ENCODE data around the gene ATF7IP.
"Not testable (repeated sequence)": the region's sequence is repeated elsewhere in the genome, so short reads cannot be mapped to it uniquely, and the experiment has no call there.

Gene ATF7IP

GRCh38 chr12:14401267-14401666, 35.8 kb downstream of the ATF7IP start:
- not testable (repeated sequence) for H3K79me1 ChIP-seq (ENCODE audit: low read depth, low read length); H3K4ac ChIP-seq (ENCODE audit: low read length); H2BK120ac ChIP-seq (ENCODE audit: low read depth, low read length); H2AK5ac ChIP-seq (ENCODE audit: low read depth, low read length); H3K14ac ChIP-seq (ENCODE audit: low read length); H3K27ac ChIP-seq (replicated peaks; ENCODE audit: low read length); DNase-seq (ENCODE audit: low spot score); H4K91ac ChIP-seq (ENCODE audit: low read depth, low read length, poor library complexity); H3K4me3 ChIP-seq (ENCODE audit: low read length in 2 of 2); H3K27me3 ChIP-seq (ENCODE audit: control insufficient read depth in 3 of 3, insufficient read depth in 3 of 3, low read depth in 1 of 3, low read length in 3 of 3); H3K4me2 ChIP-seq (ENCODE audit: insufficient read depth, low read length, poor library complexity, severe bottlenecking); H3K9ac ChIP-seq (ENCODE audit: low read depth, low read length, poor library complexity); H2BK5ac ChIP-seq (ENCODE audit: low read length); H2BK15ac ChIP-seq (ENCODE audit: low read length); H3K18ac ChIP-seq (ENCODE audit: low read length); H4K8ac ChIP-seq (ENCODE audit: low read depth, low read length); H2AFZ ChIP-seq (ENCODE audit: low read length); H2BK12ac ChIP-seq (ENCODE audit: low read length); H3K23ac ChIP-seq (ENCODE audit: low read depth, low read length, poor library complexity)
- WGBS, 2 donors (ENCODE audit: extremely low coverage in 2 of 2, insufficient read length in 2 of 2, insufficient replicate concordance in 1 of 2): no CpG with 5 or more reads among the region's 6 CpGs
- H3K36me3 ChIP-seq (replicated peaks in 1 of 2; ENCODE audit: control insufficient read depth in 2 of 2, insufficient read depth in 2 of 2, low read length in 2 of 2): peaks cover 2 to 13% of the 10 kb centered on the region in 2 donors
- peaks cover 3 to 22% of the 10 kb centered on the region in 2 donors for H3K4me1 ChIP-seq (ENCODE audit: control insufficient read depth in 2 of 2, insufficient read depth in 1 of 2, low read depth in 1 of 2, low read length in 2 of 2)
- H3K9me3 ChIP-seq (replicated peaks in 1 of 2; ENCODE audit: control insufficient read depth in 2 of 2, insufficient read depth in 1 of 2, low read depth in 1 of 2, low read length in 2 of 2): peaks cover 2 to 61% of the 10 kb centered on the region in 2 donors

- WGBS, 2 donors (ENCODE audit: extremely low coverage in 2 of 2, insufficient read length in 2 of 2, insufficient replicate concordance in 1 of 2): no CpG with 5 or more reads among the region's 4 CpGs
These were observed 37.2 kb downstream of the ATF7IP start for GRCh38 chr12:14402697-14403096.

GRCh38 chr12:14403293-14403692, 37.8 kb downstream of the ATF7IP start:
- no peak overlapping the region for H4K91ac ChIP-seq (ENCODE audit: low read depth, low read length, poor library complexity)
- no peak overlapping the region for H3K9ac ChIP-seq (ENCODE audit: low read depth, low read length, poor library complexity)
- H2AK5ac ChIP-seq (ENCODE audit: low read depth, low read length): no peak overlapping the region
- no peak overlapping the region for H3K14ac ChIP-seq (ENCODE audit: low read length)
- peaks cover 2% of the 10 kb centered on the region for H3K79me1 ChIP-seq (ENCODE audit: low read depth, low read length)
- no peak overlapping the region for H2BK5ac ChIP-seq (ENCODE audit: low read length)
- H3K36me3 ChIP-seq (replicated peaks in 1 of 2; ENCODE audit: control insufficient read depth in 2 of 2, insufficient read depth in 2 of 2, low read length in 2 of 2): peaks cover 2 to 16% of the 10 kb centered on the region in 2 donors
- H4K8ac ChIP-seq (ENCODE audit: low read depth, low read length): no peak overlapping the region
- no peak for DNase-seq (ENCODE audit: low spot score)
- peak overlapping the region; percentile 11 for H3K4me2 ChIP-seq (ENCODE audit: insufficient read depth, low read length, poor library complexity, severe bottlenecking)
- peaks cover 3 to 22% of the 10 kb centered on the region in 2 donors for H3K4me1 ChIP-seq (ENCODE audit: control insufficient read depth in 2 of 2, insufficient read depth in 1 of 2, low read depth in 1 of 2, low read length in 2 of 2)
- H2BK15ac ChIP-seq (ENCODE audit: low read length): no peak overlapping the region
- H3K4ac ChIP-seq (ENCODE audit: low read length): no peak overlapping the region
- no peak overlapping the region for H2BK12ac ChIP-seq (ENCODE audit: low read length)
- H2BK120ac ChIP-seq (ENCODE audit: low read depth, low read length): no peak overlapping the region
- peaks cover 2 to 55% of the 10 kb centered on the region in 2 donors for H3K9me3 ChIP-seq (replicated peaks in 1 of 2; ENCODE audit: control insufficient read depth in 2 of 2, insufficient read depth in 1 of 2, low read depth in 1 of 2, low read length in 2 of 2)
- H3K27me3 ChIP-seq (ENCODE audit: control insufficient read depth in 3 of 3, insufficient read depth in 3 of 3, low read depth in 1 of 3, low read length in 3 of 3): no peaks in the 10 kb centered on the region
- no CpG with 5 or more reads among the region's 1 CpG for WGBS, 2 donors (ENCODE audit: extremely low coverage in 2 of 2, insufficient read length in 2 of 2, insufficient replicate concordance in 1 of 2)
- H2AFZ ChIP-seq (ENCODE audit: low read length): no peak overlapping the region
- no peak overlapping the region for H3K4me3 ChIP-seq (ENCODE audit: low read length in 2 of 2)
- H3K23ac ChIP-seq (ENCODE audit: low read depth, low read length, poor library complexity): no peak overlapping the region
- no peak overlapping the region for H3K18ac ChIP-seq (ENCODE audit: low read length)
- H3K27ac ChIP-seq (replicated peaks; ENCODE audit: low read length): no peak overlapping the region

More at GRCh38 chr12:14402697-14403096, 37.2 kb downstream of the ATF7IP start:
- Histone ChIP-seq H3K36me3 (replicated peaks in 1 of 2; ENCODE audit: control insufficient read depth in 2 of 2, insufficient read depth in 2 of 2, low read length in 2 of 2) (peaks cover 2 to 13% of the 10 kb centered on the region in 2 donors), H2AFZ (ENCODE audit: low read length) (no peak overlapping the region), H3K4me1 (ENCODE audit: control insufficient read depth in 2 of 2, insufficient read depth in 1 of 2, low read depth in 1 of 2, low read length in 2 of 2) (peaks cover 3 to 22% of the 10 kb centered on the region in 2 donors), H3K4me3 (ENCODE audit: low read length in 2 of 2) (no peak overlapping the region), H2BK12ac (ENCODE audit: low read length) (no peak overlapping the region), H3K79me1 (ENCODE audit: low read depth, low read length) (peaks cover 2% of the 10 kb centered on the region), H3K9me3 (replicated peaks in 1 of 2; ENCODE audit: control insufficient read depth in 2 of 2, insufficient read depth in 1 of 2, low read depth in 1 of 2, low read length in 2 of 2) (peaks cover 2 to 56% of the 10 kb centered on the region in 2 donors), H3K23ac (ENCODE audit: low read depth, low read length, poor library complexity) (no peak overlapping the region), H2BK15ac (ENCODE audit: low read length) (no peak overlapping the region), H3K27ac (replicated peaks; ENCODE audit: low read length) (no peak overlapping the region), H3K4ac (ENCODE audit: low read length) (no peak overlapping the region), H2BK120ac (ENCODE audit: low read depth, low read length) (no peak overlapping the region), H3K18ac (ENCODE audit: low read length) (no peak overlapping the region), H3K14ac (ENCODE audit: low read length) (no peak overlapping the region), H2AK5ac (ENCODE audit: low read depth, low read length) (no peak overlapping the region), H4K91ac (ENCODE audit: low read depth, low read length, poor library complexity) (no peak overlapping the region), H3K9ac (ENCODE audit: low read depth, low read length, poor library complexity) (no peak overlapping the region), H3K4me2 (ENCODE audit: insufficient read depth, low read length, poor library complexity, severe bottlenecking) (peak overlapping the region; percentile 11), H3K27me3 (ENCODE audit: control insufficient read depth in 3 of 3, insufficient read depth in 3 of 3, low read depth in 1 of 3, low read length in 3 of 3) (no peaks in the 10 kb centered on the region), H4K8ac (ENCODE audit: low read depth, low read length) (no peak overlapping the region), H2BK5ac (ENCODE audit: low read length) (no peak overlapping the region)
- DNase-seq (ENCODE audit: low spot score): no peak

- no CpG with 5 or more reads among the region's 1 CpG for WGBS, 2 donors (ENCODE audit: extremely low coverage in 2 of 2, insufficient read length in 2 of 2, insufficient replicate concordance in 1 of 2)
- no peak overlapping the region for H3K27ac ChIP-seq (replicated peaks; ENCODE audit: low read length)
These were observed 38.3 kb downstream of the ATF7IP start for GRCh38 chr12:14403711-14404196.

More at GRCh38 chr12:14403711-14404196, 38.3 kb downstream of the ATF7IP start:
- no peak overlapping the region for H2AK5ac ChIP-seq (ENCODE audit: low read depth, low read length)
- H4K91ac ChIP-seq (ENCODE audit: low read depth, low read length, poor library complexity): no peak overlapping the region
- H3K14ac ChIP-seq (ENCODE audit: low read length): no peak overlapping the region
- no peak overlapping the region for H2BK15ac ChIP-seq (ENCODE audit: low read length)
- no peak overlapping the region for H3K9ac ChIP-seq (ENCODE audit: low read depth, low read length, poor library complexity)
- H3K27me3 ChIP-seq (ENCODE audit: control insufficient read depth in 3 of 3, insufficient read depth in 3 of 3, low read depth in 1 of 3, low read length in 3 of 3): no peaks in the 10 kb centered on the region
- peaks cover 3 to 22% of the 10 kb centered on the region in 2 donors for H3K4me1 ChIP-seq (ENCODE audit: control insufficient read depth in 2 of 2, insufficient read depth in 1 of 2, low read depth in 1 of 2, low read length in 2 of 2)
- no peak overlapping the region for H2BK12ac ChIP-seq (ENCODE audit: low read length)
- DNase-seq (ENCODE audit: low spot score): no peak
- no peak overlapping the region for H2BK120ac ChIP-seq (ENCODE audit: low read depth, low read length)
- H3K18ac ChIP-seq (ENCODE audit: low read length): no peak overlapping the region
- H4K8ac ChIP-seq (ENCODE audit: low read depth, low read length): no peak overlapping the region
- H3K4me2 ChIP-seq (ENCODE audit: insufficient read depth, low read length, poor library complexity, severe bottlenecking): no peak overlapping the region
- no peak overlapping the region for H2BK5ac ChIP-seq (ENCODE audit: low read length)
- peaks cover 2% of the 10 kb centered on the region for H3K79me1 ChIP-seq (ENCODE audit: low read depth, low read length)
- no peak overlapping the region for H3K4me3 ChIP-seq (ENCODE audit: low read length in 2 of 2)
- H2AFZ ChIP-seq (ENCODE audit: low read length): no peak overlapping the region
- H3K23ac ChIP-seq (ENCODE audit: low read depth, low read length, poor library complexity): no peak overlapping the region
- H3K36me3 ChIP-seq (replicated peaks in 1 of 2; ENCODE audit: control insufficient read depth in 2 of 2, insufficient read depth in 2 of 2, low read length in 2 of 2): peaks cover 2 to 16% of the 10 kb centered on the region in 2 donors
- peaks cover 2 to 55% of the 10 kb centered on the region in 2 donors for H3K9me3 ChIP-seq (replicated peaks in 1 of 2; ENCODE audit: control insufficient read depth in 2 of 2, insufficient read depth in 1 of 2, low read depth in 1 of 2, low read length in 2 of 2)
- H3K4ac ChIP-seq (ENCODE audit: low read length): no peak overlapping the region
